SU-DHL-6 (cell line): Measurements from ENCODE around the gene RNF212B.

Experiments
- CTCF ChIP-seq: fragments of 200-600 bp; sonication (generic); IDR thresholded peaks from one replicate; pipeline ENCODE4 v1.5.1; 2017; ENCODE audit warnings: antibody characterized with exemption, mild to moderate bottlenecking, low read length, moderate library complexity; ENCODE audit not compliant: insufficient read depth, poor library complexity, severe bottlenecking
- EZH2phosphoT487 ChIP-seq: fragments of 200-600 bp; sonication (generic), shearing (Covaris generic); conservative IDR thresholded peaks from 2 replicates; pipeline ENCODE4 v1.6.1; 2018; ENCODE audit warnings: mild to moderate bottlenecking, antibody characterized with exemption, low read length, moderate library complexity, mixed read lengths

- TF ChIP-seq CTCF (no peak), EZH2phosphoT487 (no peak)
These were observed 69.4 kb downstream of the RNF212B start for GRCh38 chr14:23307146-23307530.
